EH (cell line): ENCODE results near the gene BTBD3.
A peak's percentile ranks its signal among the peaks of the same experiment; 100 is the strongest.

ENCODE experiments used
- DNase-seq: peaks from one replicate; pipeline ENCODE4 v3.0.0-alpha.2; 2015; ENCODE audit warnings: low read depth

BTBD3 gene

DNA sequence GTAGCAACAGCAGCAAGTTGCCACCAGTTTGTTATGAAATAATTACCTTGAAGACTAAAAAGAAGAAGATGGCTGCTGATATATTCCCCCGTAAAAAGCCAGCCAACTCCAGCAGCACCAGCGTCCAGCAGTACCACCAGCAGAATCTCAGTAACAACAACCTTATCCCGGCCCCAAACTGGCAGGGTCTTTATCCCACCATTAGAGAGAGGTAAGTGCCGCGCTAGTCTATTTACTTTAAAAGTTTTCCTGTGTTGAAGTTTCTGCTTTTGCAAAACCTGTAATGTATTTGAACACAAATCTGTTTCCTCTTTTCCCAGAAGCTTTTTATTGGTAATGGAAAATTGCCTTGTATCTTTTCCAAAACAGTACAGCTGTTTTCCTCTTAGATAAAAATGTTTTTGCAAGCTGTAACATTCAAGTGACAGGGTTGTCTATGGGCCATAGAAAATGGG lies 725 bp downstream of the BTBD3 start:
- no peak for DNase-seq

DNA sequence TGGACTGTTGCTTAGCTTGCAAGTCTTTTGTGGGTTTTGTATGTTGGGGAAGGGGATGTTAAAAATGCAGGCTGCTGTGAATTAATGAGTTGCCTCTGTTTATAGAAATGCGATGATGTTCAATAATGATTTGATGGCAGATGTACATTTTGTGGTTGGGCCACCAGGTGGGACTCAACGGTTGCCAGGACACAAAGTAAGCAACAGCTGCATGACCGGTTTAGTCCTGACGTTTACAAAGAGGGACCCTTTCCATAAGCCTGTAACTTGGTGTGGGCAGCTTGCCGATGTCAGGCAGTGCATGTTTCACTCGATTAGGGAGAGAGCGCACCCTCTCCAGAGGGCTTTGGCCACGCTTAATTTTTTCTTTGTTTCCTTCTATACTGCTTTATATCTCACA lies 1.3 kb downstream of the BTBD3 start:
- DNase-seq: no peak

DNA sequence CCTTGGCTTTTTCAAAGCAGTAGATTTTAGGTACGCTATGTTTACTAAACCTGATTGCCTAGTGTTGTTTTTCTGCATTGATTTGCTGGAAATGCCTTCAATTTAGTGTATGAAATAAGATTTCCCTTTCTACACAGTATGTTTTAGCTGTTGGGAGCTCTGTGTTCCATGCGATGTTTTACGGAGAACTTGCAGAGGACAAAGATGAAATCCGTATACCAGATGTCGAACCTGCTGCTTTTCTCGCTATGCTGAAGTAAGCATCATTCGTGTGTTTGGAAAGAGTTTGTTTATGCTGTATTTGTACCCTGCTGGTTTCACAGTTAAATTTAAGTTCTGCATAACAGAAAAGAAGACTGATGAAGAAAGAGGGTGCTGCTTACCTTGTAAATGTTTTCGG lies 1.9 kb downstream of the BTBD3 start:
- no peak for DNase-seq

DNA sequence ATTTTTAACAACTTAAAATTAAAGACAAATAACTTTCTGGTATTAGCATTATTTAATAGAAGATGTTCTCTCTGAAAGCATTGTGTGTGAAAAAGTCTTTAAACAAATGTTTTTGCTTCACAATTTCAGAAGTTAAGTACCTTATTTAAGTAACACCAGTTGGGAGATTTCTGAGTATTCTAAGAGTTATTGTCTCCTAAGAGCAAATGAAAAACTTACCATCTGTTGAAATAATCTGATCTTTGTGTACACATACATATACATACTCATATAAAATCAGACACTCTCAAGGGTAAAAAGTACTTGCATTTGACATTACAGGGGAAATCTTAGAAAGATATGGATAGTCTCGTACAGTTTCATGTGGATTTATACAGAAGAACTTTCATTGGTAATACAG lies 2.4 kb downstream of the BTBD3 start:
- no peak for DNase-seq

DNA sequence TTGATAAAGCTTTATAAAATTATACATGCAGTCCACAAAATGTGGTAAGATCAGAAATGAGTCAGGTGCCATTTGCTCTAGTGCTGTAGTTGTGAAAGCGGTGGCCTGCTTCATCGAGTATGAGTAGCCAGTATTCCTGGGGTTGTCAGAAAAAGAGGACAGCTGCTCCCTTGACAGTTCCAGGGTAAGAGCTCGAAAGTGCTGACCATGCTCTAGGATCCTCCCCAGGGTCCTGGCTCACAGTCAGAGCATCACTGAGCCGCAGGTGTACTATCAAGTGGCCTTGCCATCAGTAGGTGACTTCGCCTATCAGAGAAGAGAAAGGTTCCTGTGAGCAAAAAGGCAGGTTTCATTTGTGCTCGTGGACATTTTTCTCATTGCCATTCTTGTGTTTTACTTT lies 3.6 kb downstream of the BTBD3 start:
- DNase-seq: no peak

DNA sequence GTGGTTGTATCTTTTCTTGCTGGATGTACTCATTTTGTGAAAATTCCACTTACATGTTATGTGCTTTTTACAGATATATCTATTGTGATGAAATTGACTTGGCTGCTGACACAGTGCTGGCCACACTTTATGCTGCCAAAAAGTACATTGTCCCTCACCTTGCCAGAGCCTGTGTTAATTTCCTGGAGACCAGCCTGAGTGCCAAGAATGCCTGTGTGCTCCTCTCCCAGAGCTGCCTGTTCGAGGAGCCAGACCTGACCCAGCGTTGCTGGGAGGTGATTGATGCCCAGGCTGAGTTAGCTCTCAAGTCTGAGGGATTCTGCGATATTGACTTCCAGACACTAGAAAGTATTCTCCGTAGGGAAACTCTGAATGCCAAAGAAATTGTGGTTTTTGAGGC lies 4.9 kb downstream of the BTBD3 start:
- no peak for DNase-seq

DNA sequence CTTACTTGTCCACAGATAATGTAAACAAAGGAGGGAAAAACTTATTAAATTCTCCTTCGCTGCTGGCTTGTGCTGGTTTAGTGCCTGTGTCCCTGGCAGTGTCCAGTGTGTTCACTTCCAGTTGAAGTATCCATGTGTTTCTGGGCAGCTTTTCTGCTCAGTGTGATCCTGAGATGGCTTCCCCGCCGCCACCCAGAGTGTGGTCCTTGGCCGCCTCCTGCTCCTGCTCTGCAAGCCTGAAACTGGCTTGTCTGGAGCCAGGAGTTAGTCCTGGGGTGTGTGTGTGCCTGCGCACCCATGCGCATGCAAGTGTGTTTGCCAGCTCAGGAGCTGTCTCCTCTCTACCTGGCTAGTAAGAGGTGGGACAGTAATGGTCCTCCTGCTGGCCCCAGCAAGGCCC lies 7.2 kb downstream of the BTBD3 start:
- no peak for DNase-seq

DNA sequence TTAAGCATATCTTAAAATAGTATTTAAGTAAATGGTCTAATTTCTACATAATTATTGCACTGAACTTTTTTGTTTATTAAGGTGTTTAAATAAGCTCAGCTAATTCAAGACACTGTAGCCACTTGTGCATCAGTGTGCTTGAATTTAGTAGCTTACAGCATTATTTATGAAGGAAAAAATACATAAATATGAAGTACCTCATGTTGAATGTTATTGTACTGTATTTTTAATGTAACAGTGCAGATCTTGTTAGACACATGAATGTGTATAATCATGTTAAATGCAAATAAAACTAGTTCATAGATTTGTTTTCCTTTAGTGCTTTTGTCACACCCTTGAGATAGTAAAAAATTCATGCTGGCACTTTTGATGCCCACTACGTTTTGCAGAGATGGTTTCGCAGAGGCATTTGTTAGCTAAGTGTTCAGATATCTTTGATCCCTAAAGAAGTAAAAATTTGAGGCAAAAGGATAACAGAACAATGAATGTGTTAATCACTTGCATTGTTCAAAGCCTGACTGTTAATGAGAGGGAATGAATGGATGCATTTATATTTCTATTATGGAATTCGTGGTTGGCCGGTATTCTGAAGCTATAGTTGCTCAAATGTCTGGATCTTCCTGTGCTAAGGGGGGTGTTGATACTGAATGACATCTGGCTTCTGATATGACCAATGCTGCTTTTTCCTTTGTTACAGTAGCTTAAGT lies 8.8 kb downstream of the BTBD3 start:
- no peak for DNase-seq

DNA sequence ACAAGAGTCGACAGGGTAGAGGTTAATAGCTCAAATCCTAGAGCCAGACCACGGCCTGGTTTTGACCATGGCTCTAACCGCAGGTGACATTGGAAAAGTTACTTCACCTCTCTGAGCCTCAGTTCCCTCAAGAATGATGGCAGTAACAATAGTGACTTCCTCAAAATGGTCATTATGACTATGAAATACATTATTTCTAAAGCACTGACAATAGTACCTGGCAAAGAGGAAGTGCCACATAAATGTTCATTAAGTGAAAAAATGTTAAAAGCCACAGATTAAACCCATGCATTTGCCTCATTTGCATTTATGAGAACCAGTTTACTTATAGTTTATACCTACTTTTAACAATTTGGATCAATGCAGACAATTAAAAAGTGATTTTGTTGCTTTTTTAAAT lies 12.3 kb downstream of the BTBD3 start:
- DNase-seq: no peak

DNA sequence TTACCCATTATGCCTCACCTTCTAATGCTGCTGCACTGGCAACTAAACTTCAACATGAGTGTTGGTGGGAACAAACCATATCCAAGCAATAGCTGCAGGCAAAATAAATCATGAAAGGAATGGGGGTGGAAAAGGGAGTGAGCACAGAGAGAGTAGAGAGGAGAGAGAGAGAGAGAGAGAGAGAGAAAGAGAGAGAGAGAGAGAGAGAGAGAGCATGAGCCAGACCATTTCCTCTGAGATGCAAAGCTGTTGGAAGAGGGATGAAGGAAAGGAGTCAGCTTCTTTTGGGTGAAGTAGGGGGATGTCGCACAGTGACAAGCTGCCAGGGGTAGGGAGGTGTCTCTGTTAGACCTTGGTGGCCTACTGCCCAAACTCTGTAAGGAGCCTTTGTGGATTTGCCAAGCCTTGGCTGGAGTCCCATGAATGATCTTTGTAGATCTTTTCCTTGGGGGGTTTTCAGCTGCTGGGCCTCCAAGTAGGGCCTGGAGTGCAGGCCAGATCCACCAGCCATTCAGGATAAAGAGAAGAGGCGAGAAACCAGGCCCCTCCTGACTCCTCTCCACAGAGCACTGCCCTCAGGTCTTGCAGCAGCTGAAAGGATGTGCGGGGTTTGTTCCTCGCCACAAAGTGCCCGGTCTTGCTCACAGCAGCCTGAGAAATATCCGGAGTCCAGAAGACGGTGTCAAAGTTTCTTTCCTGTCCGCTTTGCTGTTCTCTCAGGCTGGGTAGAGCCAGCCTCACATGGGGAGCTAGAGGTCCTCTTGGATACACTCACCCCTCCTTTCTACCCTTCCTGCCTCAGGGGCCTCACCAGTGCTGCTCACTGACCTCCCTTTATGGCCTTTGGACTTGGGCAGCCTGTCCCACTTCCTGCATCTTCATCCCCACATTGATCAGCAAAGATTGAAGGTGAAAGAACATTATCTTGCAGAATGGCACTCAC lies 17.8 kb downstream of the BTBD3 start:
- DNase-seq: no peak

DNA sequence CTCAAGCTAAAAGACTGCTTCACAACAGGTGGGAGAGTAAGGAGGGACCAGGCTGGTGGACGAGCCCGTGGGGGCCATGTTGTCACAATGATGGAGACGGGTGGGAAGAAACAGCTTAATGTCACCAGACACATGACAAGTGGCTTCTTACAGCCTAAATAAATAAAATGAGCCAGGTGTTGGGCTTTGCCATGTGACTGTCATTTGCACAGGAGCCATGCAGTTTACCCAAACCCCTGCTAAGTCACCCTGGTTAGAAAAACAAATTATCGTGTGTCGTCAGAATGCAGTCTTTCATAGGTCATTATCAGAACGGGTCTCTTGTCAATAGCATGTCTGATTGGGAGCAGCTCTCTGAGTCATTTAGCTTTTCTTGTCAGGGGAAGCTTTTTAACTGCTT lies 18.5 kb downstream of the BTBD3 start:
- DNase-seq: no peak

DNA sequence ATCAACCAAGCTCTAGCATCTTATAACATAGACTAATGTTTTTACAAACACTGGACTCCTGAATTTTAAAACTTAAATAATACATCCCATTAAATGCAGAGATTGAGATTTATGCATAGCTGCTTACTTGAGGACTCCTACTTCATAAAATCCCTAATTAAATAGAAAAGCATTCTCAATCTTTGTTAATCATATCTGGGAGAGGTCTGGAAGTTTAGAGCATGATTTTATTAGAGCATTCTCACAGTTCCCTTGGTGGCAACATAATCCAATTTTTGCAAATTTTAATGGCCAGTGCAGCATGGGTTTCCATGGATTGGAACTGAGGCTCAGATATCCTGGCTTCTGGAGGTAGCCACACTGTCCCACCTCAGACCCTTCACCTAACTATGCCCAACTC lies 19.5 kb downstream of the BTBD3 start:
- no peak for DNase-seq

DNA sequence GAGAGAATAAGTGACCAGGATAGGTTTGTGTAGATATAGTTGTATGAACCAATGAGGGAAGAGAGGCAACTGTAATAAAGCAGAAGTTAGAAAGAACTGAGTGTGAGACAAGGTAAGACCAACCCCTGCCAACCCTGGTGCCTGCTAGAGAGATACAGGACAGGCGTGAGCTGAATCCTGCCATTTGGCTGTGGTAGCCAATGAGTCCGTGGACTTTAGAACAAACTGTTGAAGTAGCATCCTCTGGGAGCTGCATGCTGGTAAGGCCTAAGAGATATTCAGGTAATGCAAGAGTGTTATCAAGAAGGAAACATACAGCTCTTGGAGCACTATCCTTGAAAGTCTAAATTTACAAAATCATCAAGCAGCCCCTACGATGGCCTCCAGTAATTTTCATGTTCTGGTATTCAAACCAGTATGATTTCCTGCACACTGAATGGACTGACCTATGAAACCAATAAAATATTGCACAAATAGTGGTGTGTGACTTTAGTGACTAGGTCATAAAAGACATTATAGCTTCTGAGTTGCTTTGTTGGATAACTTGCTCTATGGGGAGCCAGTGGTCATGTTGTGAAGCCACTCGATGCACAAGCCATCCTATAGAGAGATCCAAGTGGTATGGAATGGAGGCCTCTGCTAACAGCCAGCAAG lies 24.0 kb downstream of the BTBD3 start:
- no peak for DNase-seq

DNA sequence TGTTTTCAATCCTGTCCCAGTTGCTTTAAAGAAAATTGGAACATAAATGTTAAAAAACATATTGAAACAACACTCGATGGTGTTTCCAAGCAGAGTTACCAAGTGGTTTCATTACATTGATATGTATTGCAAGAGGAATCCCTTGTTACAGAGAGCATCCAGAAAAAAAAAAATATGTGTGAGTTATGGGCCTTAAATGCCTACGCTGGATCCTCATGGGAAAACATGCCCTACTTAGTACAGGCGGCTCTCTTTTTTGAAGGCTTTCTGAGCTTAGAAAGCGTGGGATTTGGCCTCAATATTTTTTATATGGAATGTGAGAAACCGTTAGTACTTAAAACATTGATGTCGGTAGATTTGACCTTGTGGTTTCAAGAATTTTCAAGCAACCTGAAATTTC lies 26.1 kb downstream of the BTBD3 start:
- no peak for DNase-seq

DNA sequence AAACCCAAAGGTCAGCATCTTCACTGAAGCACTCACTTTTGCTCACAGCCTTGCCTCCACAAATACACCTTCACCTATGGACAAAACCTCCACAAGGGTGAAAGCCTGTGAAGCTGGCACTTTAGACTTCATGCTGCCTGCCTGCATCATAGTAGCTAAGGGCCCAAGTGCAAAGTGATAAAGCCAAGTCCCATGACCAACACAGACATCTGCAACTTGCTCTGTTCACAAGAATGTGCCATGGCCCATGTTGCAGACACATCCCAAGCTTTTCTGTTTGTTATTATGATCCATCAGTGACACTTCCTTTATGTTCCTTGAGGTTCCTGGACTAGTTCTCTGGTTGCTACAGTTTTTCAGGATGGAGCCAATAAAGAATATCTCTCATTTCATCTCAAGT lies 31.1 kb downstream of the BTBD3 start:
- no peak for DNase-seq

DNA sequence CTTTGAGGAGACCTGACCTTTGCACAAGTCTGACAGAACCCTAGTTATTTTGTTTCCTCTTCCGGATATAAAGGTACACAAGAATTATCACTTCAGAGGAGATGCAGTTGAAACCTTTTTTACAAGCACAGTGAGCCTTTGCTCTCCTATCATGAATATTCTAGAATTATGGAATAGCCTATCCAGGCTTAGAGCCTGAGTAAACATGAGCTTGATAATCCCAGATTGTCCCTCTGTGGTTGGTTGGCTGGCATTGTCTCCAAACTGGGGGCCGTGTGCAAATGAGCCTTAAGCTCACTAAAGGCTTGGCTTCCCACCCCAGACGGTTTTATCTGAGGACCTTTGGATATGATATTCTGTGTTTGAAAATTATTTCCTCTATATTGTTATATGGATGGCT lies 32.0 kb downstream of the BTBD3 start:
- DNase-seq: no peak

DNA sequence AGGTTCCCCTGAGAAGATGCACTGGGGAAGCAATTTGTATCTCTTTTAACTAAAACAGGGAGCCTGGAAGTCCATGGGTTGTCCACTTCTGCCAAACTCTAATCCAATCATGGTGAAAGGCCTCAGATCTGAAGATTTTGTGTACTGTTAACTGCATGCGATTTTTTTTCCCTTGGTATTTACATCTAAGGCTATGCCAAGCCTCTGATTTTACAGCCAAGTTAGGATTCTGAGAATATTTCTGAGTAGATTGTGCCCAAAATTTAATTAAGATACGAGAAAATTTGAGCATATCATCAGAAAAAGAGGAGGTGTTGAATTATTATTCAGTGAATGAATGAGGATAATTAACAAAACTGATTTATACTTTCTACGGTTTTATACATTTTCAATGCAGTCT lies 34.0 kb downstream of the BTBD3 start:
- no peak for DNase-seq

DNA sequence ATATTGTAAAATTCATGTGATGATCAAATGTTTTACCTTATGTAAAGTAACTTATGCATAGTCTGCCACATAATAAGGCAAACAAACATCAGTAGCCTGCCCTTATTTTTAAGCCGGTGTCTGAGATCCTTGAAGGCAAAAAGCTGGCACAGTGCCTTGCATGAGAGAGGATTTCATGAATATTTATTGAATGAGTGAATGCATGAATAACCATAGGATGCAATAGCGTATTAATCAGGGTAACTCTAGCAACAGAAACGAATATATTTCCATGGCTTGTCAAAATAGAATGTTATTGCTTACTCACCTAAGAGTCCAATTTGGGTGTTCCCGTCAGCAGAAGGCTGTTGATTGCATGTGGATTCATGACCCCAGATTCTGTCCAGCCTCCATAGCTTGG lies 34.9 kb downstream of the BTBD3 start:
- no peak for DNase-seq

DNA sequence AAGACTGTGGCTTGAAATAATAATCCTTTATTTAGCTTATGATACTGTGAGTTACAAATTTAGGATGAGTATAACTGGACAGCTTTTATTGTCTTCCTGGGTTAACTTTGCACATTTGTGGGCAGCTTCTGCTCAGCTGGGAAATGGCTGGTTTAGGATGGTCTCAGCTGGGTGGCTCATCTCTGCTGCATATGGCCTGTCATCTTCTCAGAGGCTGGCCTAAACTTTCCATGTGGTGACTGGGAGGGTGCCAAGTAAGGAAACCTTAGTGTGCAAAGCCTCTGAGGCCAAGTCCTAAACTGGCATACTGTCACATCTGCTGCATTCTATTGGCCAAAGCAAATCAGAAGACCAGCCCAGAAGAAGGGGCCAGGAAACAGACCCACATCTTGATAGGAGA lies 40.2 kb downstream of the BTBD3 start:
- no peak for DNase-seq

DNA sequence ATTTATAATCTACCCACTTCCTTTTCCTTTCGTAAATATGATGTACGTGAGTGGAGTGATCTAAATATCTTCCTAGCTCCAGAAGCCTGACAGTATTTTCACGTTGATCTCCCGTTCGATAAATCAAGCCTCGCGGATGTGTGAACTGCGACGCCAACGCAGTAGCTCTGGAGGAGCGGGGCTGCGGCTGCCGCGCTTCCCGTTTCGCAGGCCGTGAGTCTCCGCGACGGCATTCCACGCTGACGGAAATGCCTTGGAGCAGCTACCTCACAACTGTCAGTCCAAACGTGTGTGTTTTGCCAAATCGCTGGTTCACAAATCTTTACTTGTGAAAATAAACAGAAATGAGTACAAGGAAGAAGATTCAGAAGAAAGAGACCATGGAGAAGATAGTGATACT lies 41.2 kb downstream of the BTBD3 start:
- DNase-seq: peak; percentile 13

DNA sequence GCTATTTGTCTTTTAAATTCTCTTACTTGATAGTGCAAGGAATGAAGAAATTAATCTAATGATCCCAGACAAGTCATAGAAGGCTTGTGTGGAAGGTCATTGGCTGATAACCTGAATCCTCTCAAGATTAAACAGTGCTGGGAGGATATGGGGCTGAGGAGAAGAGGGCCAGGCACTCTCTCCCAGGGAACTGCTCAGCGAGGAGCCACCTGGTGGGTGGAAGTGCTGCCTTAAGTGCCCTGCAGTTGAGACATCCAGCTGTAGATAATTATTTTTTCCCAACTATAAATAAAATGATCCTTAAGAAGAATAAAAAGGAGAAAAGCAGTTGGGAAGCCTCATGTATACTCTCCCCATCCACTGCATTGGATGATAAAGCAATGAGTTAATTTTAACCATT lies 47.9 kb downstream of the BTBD3 start:
- peak; percentile 21 for DNase-seq

DNA sequence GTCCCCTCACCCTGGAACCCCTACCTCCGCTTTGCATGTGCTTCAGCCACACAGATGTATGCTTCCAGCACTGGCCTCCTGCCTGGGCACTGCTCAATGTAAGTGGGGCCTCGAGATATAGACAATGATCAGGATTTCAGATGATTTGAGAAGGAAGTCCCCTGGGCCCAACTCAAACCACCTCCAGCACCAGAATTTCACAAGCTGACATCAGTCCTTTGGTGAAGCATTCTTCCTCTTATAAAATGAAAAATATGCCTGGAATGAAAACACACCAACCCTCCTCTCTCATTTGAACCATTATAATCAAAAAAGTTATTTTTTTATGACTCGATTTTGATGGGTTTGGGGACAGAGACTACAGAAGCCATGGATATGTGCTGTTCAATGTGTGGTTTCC lies 48.5 kb downstream of the BTBD3 start:
- no peak for DNase-seq

DNA sequence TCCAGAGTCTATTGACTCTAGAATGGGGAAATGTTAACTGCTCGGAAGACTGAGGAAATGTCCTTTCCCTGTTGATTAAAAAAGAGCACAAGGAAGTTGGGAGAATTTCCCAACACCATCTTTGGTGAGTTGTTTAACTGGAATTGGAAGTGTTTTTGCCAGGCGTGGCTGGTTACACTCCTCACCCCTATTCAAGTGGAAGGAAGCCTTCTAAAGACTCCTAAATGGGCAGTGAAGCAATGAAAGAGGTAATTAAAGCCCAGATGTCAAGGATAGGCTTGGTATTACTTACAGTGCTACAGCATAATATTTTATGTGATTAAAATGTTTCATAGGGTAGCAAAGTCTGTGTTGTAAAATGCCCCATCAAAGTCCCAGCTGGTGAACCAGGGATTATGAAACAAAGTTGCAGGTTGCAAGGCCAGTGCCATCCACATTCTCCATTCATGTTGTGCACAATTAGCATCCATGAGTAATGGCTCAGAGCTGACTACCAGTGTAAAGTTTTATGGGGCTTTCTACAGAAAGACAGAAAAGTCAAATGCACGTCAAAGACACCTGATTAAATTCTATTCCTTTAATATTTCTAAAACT lies 52.6 kb downstream of the BTBD3 start:
- DNase-seq: no peak
